HepG2 (cell line): ENCODE results near the gene XCR1. TPM values are rescaled to one million over a fixed set of nuclear protein-coding genes. Genes with fewer than 3 reads are reported as not detected.

Experiments
- CTCF ChIP-seq: sonication (generic); formaldehyde crosslinking; IDR thresholded peaks from 2 replicates; pipeline ENCODE4 v1.5.0; 2020; ENCODE audit warnings: mild to moderate bottlenecking, missing genetic modification reagents, moderate library complexity
- HDAC1 ChIP-seq: sonication (generic); formaldehyde crosslinking; IDR thresholded peaks from 2 replicates; pipeline ENCODE4 v1.5.1; 2020; ENCODE audit warnings: mild to moderate bottlenecking, missing genetic modification reagents
- PITX1 ChIP-seq: sonication (generic); formaldehyde crosslinking; IDR thresholded peaks from 2 replicates; pipeline ENCODE4 v1.5.1; 2020; ENCODE audit warnings: mild to moderate bottlenecking, missing genetic modification reagents
- TBL1XR1 ChIP-seq: fragments of 150-350 bp; IDR thresholded peaks from 2 replicates; pipeline ENCODE4 v1.6.1; 2014; ENCODE audit warnings: borderline replicate concordance, low read length; ENCODE audit not compliant: partially characterized antibody
- YEATS4 ChIP-seq: sonication (generic); formaldehyde crosslinking; IDR thresholded peaks from 2 replicates; pipeline ENCODE4 v1.4.0; 2020; ENCODE audit warnings: missing genetic modification reagents, borderline replicate concordance
- ZBTB7A ChIP-seq: sonication (generic); formaldehyde crosslinking; IDR thresholded peaks from 2 replicates; pipeline ENCODE4 v1.8.0; 2022; ENCODE audit warnings: mild to moderate bottlenecking, missing genetic modification reagents
- ZNF280D ChIP-seq: sonication (generic); formaldehyde crosslinking; IDR thresholded peaks from 2 replicates; pipeline ENCODE4 v1.5.1; 2020; ENCODE audit warnings: mild to moderate bottlenecking, missing genetic modification reagents
- ZNF3 ChIP-seq: IDR thresholded peaks from 2 replicates; pipeline ENCODE4 v1.7.0; 2017; ENCODE audit warnings: inconsistent platforms
- polyA plus RNA-seq, 8 experiments: library from polyadenylated mRNA; depleted of rRNA in 3 of 8; stranded (reverse) in 7 of 8; unstranded in 1 of 8; fragments of >200 nt; fragmentation: Illumina TruSeq in 4 of 8; extraction: Trizol in 4 of 8; gene quantifications; 2 replicates each; pipeline versions ENCODE4 v1.2.1 to v1.2.3, GENCODE V29; 2011 to 2016; ENCODE audit warnings: low read depth in 4 of 8, missing spikeins in 1 of 8, mixed read lengths in 1 of 8; ENCODE audit not compliant: insufficient read depth in 1 of 8
- total RNA-seq, 5 experiments: library from RNA; depleted of rRNA; stranded (reverse); fragments of >200 nt; fragmentation: Illumina TruSeq; extraction: Trizol; gene quantifications; 2 replicates each; pipeline ENCODE4 v1.2.3, GENCODE V29; 2016; ENCODE audit warnings: low read depth in 1 of 5
- TF ChIP-seq, protein P1 (sequence below): IDR thresholded peaks from 2 replicates; pipeline ENCODE4 v1.6.1; 2016; ENCODE audit warnings: low read depth, borderline replicate concordance
- TF ChIP-seq, protein P2 (sequence below): sonication (generic); formaldehyde crosslinking; IDR thresholded peaks from 2 replicates; pipeline ENCODE4 v1.8.1; 2023; ENCODE audit warnings: mild to moderate bottlenecking, missing genetic modification reagents
- TF ChIP-seq, protein P3 (sequence below): sonication (generic); formaldehyde crosslinking; IDR thresholded peaks from 2 replicates; pipeline ENCODE4 v1.4.0; 2020; ENCODE audit warnings: missing genetic modification reagents
- TF ChIP-seq, protein P4 (sequence below): sonication (generic); formaldehyde crosslinking; IDR thresholded peaks from 2 replicates; pipeline ENCODE4 v1.4.0; 2020; ENCODE audit warnings: mild to moderate bottlenecking, missing genetic modification reagents

The XCR1 gene
- total and polyA plus RNA-seq, 2 of the 13 experiments (the other 11 are each of a cell fraction or from before 2014, with no cell fraction given) = not detected

DNA sequence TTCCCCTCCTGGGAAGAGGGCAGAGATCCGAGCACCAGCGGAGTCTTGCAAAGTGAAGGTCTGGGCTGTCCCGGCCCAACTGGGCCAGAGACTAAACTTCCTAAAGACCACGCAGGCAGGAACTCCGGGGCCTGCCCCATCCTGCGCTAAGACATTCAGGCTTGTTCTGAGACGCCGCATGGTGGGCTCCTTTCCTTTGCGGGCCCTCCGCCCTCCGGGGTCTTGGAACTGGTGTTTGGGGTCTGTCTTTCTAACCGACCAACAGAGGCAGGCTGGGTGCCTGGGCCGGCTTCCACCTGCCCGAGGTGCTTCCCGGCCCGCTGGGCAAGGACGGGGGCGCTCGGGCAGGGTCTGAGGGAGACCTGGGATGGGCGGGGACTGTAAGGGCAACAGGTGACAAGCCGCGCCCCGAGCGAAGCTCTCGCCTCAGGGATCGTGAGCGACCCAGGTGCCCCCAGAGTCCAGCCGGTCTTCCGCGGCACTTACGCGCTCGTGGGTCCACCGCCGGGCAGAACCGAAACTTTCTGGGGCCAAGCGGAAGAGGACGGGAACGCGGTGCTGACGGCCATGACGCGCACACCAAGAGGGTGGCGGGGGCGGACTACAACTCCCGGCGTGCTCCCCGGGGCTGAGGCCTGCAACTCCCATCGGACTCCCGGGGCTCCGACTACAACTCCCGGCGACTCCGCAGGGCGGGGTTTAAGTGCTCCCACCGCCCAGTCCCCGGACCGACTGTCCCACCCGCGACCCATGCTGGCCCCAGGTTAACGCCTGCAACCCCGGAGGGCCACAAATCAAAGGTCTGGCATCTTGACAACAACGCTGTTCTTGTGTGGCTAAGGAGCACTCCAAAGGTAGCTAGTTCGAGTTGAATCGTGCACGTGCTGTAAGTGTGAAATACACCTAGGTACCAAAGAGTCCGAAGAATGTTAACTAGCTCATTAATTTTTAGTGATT lies 31.8 kb downstream of the XCR1 start, which contains the start of gene FYCO1 (continued):
- peak; percentile 22; the same call in 1 of the 2 replicates for TF ChIP-seq CTCF (CRISPR knock-in tag)
- TF ChIP-seq, protein P1, sequence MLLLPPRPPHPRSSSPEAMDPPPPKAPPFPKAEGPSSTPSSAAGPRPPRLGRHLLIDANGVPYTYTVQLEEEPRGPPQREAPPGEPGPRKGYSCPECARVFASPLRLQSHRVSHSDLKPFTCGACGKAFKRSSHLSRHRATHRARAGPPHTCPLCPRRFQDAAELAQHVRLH (CRISPR knock-in tag) = 0 out of 2 replicates have a peak, but pooled peaks have one; percentile 39
- TF ChIP-seq, protein P2, sequence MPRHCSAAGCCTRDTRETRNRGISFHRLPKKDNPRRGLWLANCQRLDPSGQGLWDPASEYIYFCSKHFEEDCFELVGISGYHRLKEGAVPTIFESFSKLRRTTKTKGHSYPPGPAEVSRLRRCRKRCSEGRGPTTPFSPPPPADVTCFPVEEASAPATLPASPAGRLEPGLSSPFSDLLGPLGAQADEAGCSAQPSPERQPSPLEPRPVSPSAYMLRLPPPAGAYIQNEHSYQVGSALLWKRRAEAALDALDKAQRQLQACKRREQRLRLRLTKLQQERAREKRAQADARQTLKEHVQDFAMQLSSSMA (CRISPR knock-in tag) = no peak; the same call in 1 of the 2 replicates
- peak; percentile 37; the same call in 1 of the 2 replicates for TF ChIP-seq ZBTB7A (CRISPR knock-in tag)
- TF ChIP-seq TBL1XR1 = no peak
- TF ChIP-seq, protein P3, sequence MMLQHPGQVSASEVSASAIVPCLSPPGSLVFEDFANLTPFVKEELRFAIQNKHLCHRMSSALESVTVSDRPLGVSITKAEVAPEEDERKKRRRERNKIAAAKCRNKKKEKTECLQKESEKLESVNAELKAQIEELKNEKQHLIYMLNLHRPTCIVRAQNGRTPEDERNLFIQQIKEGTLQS (CRISPR knock-in tag) = 0 out of 2 replicates have a peak, but pooled peaks have one; percentile 7
- TF ChIP-seq, protein P4, sequence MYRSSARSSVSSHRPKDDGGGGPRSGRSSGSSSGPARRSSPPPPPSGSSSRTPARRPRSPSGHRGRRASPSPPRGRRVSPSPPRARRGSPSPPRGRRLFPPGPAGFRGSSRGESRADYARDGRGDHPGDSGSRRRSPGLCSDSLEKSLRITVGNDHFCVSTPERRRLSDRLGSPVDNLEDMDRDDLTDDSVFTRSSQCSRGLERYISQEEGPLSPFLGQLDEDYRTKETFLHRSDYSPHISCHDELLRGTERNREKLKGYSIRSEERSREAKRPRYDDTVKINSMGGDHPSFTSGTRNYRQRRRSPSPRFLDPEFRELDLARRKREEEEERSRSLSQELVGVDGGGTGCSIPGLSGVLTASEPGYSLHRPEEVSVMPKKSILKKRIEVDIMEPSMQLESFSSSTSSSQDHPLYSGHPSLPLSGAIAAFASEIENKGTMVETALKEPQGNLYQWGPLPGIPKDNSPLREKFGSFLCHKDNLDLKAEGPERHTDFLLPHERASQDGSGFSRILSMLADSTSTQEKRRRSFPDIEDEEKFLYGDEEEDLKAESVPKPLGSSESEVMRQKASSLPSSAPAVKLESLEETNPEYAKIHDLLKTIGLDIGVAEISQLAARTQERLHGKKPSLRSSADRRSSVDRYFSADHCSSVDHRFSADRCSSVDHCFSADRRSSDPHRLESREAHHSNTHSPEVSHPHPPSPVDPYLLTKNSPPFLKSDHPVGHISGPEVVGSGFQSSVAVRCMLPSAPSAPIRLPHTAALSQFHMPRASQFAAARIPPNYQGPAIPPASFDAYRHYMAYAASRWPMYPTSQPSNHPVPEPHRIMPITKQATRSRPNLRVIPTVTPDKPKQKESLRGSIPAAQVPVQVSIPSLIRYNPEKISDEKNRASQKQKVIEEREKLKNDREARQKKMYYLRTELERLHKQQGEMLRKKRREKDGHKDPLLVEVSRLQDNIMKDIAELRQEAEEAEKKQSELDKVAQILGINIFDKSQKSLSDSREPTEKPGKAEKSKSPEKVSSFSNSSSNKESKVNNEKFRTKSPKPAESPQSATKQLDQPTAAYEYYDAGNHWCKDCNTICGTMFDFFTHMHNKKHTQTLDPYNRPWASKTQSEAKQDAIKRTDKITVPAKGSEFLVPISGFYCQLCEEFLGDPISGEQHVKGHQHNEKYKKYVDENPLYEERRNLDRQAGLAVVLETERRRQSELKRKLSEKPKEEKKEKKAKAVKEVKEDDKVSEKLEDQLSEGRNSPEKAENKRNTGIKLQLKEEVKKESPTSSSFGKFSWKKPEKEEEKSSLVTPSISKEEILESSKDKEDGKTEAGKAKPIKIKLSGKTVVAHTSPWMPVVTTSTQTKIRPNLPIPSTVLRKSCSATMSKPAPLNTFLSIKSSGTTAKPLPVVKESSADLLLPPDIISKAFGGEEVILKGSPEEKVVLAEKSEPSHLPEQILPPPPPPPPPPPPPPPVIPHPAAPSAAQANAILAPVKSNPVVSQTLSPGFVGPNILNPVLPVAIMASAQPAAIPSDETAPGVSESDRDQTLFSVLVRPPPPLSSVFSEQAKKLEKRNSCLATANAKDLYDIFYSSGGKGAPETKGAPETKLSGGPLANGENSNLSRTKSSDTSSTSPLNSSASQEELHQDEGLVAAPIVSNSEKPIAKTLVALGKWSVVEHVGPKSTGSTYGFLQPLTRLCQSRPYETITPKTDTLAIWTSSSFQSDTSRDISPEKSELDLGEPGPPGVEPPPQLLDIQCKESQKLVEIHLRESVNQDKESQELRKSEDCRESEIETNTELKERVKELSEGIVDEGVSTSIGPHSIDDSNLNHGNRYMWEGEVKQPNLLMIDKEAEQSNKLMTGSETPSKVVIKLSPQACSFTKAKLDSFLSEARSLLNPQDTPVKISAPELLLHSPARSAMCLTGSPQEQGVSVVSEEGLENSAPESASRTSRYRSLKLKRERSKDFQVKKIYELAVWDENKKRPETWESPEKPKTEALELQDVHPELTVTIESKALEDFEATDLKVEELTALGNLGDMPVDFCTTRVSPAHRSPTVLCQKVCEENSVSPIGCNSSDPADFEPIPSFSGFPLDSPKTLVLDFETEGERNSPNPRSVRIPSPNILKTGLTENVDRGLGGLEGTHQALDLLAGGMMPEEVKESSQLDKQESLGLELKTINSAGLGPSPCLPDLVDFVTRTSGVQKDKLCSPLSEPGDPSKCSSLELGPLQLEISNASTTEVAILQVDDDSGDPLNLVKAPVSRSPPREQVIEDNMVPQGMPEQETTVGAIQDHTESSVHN = peak; percentile 20; the same call in 1 of the 2 replicates
- TF ChIP-seq YEATS4 = peak; percentile 86
- no peak for TF ChIP-seq ZNF3 (CRISPR knock-in tag)
- TF ChIP-seq PITX1 (CRISPR knock-in tag) = peak; percentile 56; the same call in 1 of the 2 replicates
- TF ChIP-seq ZNF280D (CRISPR knock-in tag) = peak; percentile 74; the same call in 1 of the 2 replicates
- TF ChIP-seq HDAC1 (CRISPR knock-in tag) = peak; percentile 83
